Muscle of back (tissue), 11 donors: Measurements from ENCODE around the gene CPT1B. TPM values are rescaled to one million over a fixed set of nuclear protein-coding genes. Genes with fewer than 3 reads are reported as not detected.
"Not testable (repeated sequence)": the region's sequence is repeated elsewhere in the genome, so short reads cannot be mapped to it uniquely, and the experiment has no call there.

Source experiments
- DNase-seq, 3 donors: peaks; one replicate each; pipeline versions ENCODE4 v3.0.0 to v3.0.0-alpha.2; 2013
- polyA plus RNA-seq, 10 donors: library from polyadenylated mRNA; unstranded; fragments of 120-200 nt; gene quantifications; one replicate each; pipeline ENCODE4 v1.2.1, GENCODE V29; 2013; ENCODE audit not compliant: insufficient read length in 10 of 10

CPT1B gene
- polyA plus RNA-seq, 10 donors: 22.3 to 73.5 (median 49.0) TPM

DNA sequence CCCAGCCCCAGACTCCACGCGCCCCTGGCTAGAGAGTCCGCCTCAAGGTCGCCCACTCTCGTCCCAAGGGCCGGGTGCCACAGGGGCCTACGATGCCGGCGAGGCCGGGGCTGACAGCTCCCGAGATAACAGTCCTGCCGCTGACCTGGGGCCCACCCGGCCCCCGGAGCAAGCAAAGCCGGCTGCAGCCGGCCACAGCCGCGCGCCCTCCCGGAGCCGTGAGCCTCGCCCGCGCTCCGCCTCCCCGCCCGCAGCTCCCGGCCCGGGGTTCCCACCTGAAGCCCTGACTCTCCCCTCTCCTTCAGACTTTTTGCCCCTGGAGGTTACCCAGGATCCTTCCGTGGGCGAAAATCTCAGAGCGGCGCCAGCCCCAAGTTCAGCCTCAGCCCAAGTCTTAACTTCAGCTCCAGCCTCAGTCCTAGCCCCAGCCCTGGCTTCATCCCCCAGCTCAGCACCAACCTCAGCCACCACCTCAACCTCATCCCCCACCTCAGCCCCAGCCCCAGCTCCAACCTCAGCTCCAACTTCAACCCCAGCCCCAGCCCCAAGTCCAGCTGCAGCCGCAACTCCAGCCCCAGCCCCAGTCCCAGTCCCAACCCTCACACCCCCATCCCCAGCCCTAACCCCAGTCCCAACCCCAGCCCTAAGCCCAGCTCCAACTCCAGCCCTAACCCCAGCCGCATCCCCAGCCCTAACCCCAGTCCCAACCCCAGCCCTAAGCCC is 30.8 kb downstream of the CPT1B start:
- DNase-seq: no peak

DNA sequence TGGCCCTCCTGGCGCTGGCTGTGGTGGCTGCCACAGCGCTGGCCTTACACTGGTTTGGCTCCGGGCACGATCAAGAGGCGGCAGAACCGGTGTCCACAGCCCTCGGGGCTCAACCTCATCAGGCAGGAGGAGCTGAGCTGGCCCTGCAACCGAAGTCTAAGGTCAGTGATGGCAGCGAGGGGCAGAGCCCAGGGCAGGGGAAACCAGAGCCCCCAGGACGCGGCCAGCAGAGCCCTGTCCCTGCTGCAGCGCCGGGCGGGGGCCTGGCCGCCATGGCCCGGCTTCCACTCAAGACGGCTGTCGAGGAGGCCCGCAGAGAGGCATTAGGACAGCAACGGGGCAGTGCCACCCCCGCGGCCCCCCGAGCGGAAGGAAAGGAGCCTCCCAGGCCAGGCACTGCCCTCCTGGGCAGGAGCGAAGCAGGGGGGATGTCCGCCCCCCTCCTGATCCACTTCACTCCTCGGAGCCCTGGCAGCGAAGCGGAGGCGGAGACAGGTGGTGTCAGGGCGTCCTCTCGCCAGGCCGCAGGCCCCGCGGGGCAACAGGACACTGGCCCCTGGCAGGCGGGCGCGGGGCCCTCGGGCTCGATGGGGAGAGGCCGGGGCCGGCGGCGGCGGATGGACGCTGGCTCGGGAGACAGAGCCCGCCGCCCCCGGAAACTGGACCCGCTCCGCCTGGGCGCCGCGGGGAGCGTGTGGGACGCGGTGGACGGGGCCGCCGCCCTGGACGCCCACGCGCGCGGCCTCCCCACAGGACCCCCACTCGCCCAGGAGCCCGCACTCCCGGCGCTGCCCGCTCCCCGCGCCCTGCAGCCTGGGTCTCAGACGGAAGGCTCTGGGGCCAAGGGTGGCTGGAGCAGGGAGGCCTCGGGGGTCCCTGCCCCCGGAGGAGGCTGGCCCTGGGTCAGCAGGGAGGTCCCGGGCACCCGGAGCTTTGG is 31.6 kb downstream of the CPT1B start:
- DNase-seq: no peak

DNA sequence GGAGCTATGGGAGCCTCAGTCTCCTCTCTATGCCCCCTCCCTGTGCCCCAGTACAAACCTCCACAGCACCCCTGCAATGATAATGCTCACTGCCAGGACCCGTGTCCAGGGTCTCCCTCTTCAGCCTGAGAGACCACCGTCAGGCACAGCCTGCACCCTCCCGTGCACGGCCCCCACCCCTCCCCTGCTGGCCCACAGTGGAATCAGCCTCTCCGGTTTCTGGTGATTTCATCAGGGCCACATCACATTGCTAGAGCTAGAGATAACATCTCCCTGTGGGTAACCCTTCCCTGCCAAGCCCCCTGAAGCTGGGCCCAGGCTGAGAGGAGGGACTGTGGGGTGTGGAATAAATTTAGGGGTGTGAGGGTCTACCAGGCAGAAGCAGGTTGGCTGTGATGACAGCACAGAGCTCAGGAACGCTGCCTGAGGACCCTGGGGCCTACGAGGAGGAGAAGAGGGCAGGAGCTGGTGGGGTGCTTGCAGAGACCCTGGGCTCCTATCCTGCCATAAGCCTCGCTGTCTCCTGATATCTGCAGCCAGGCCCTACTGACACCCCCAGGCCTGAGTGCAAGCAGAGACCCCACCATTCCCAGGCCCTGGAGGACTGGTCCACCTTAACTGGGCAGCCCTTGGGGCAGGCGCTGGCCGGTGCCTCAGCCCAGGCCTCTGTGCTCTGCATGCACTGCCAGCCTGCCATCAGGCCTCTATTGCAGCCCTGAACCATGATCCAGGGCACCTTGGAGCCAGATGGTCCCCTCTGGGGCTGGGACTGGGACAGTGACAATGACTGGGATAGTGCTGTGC is 32.5 kb downstream of the CPT1B start, which contains the start of gene KLHDC7B:
TSS of gene KLHDC7B (plus strand) at position 378 of the 804 bp plus-strand sequence. CDS start at position 723, 345 bp downstream.
- DNase-seq: no peak

DNA sequence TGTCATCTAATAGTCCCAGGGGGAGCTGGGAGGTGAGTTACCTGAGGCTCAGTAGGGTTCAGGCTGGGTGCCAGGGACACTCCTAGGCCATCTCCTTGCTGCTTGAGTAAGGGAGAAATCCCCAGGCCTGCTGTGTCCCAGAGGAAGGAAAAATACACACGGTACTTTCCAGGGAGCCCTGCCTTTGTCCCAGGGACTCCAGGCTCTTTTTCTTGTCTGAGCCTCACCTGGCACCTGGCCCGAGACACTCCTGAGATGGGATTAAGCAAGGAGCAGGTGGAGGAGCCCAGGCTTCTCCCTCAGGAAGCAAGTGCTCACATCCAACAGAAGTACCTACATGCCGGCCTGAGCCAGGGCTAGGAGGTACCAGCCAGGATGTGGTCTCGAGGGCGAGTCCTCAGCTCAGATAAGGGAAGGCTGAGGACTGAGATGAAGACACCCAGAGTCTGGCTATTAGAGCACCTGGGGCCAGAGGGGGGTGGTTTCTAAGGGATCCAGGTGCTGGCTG is 33.4 kb downstream of the CPT1B start:
- DNase-seq: no peak

DNA sequence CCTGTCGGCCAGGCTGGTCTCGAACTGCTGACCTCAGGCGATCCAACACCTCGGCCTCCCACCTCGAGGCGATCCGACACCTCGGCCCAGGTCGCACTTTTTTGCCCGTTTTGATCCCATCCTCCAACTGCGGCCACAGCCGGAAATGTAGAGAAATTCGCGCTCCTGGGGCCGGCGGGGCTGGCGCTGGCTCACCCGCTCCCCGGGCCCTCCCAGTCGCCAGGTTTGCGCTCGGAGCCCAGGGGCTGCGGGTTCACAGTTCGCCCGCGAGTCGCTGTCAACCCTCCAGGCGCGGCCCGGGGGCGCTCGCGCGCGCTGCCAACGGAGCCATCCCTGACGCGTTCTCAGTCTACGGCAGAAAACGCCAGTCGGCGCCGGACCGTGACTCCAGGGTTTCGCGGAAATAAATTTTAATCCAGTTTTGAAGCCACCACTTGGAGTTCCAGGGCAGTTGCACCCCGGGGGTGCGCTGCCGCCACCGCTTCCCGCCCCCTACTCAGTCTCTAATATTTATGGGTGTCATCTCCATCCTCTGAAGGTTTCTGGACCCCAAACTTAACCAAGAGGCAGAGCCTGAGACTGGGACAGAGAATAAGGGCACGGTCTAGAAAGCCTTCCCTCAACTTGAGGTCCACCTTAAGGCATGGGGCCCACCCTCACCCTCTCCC is 34.0 kb downstream of the CPT1B start:
- peak in 1 of 3 donors; percentile 68 for DNase-seq

DNA sequence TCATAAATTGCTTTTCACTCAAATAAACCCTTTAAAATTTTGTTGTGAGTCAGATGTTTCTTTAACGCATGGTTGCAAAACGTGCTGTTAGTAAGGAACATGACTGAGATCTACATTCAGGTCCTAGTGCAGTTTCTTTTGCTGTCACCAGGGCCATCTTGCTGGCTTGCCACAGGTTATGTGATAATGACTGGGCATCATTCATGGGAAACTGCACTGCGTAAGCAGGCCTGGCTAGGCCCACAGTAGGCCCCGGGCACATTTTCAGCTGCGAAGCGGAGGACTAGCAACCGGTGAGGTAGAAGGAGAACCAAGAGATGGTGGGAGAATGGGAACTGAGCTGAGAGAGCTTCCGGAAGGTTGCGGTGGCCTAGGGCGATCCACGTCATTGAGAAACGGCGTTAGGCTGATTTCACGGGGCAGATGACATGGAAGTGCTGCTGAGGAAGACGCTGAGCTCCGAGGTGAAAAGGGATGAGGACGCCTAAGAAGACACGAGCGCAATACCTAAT is 35.8 kb downstream of the CPT1B start:
- DNase-seq: no peak

DNA sequence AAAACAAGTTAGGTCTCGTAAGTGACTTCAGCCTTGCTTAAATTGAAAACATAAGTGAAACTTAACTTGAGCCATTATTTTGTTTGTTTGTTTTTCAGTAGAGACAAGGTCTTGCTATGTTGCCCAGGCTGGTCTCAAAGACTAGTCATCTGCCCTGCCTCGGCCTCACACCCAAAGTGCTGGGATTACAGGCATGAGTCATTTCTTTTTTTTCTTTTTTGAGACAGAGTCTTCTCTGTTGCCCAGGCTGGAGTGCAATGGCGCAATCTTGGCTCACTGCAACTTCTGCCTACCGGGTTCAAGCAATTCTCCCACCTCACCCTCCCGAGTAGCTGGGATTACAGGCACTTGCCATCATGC is 36.6 kb downstream of the CPT1B start:
- not testable (repeated sequence) for DNase-seq

DNA sequence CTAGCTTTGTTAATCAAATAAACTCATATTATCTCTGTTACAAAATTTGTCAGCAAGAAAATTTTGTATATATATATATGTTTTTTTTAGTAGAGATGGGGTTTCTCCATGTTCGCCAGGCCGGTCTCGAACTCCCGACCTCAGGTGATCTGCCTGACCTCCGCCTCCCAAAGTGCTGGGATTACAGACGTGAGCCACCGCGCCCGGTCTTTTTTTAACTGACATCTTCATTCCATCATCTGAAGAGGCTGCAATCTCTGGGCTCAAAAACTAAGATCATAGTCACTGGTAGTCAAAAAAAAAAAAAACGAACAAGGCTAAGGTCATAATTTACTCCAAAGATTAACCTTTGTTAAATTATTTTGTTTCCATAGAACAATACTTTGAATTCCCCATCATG is 37.8 kb downstream of the CPT1B start:
- DNase-seq: no peak

DNA sequence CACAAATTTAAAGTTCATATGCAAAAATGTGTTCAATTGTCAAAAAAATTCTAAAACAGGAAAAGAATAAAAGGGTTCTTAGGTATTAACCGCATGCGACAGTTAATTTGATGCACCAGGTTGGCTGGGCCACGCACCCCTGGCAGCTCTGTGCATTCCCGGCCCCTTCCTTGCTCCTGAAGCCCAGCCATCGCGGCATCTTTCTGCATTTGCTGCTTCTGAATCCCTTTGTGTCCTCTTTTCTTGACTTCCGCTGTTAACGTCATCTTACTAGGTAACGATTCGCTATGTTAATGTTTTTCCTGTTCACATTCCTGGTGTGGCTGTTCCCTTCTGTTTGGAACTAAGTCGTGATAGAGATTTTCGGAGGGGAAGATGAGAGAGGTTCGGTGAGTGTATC is 40.5 kb downstream of the CPT1B start:
- DNase-seq: no peak

DNA sequence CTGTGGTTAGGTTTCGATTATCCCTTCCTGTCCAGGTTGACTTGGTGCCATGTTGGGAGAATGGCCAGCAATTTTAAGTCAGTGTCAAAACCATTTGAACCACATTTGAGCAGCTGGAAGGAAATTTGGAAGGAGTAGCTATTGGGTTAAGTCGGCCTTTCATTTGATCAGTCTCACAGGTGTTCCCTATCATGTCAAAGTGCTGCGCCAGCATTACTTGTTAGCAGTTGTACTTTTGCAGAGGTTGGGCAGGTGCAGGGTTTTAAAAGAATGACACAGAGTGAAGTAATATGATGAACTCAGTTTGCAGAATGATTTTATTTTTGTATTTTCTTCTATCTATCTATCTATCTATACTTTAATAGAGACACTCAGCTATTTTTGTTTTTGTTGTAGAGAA is 42.0 kb downstream of the CPT1B start:
- no peak for DNase-seq

DNA sequence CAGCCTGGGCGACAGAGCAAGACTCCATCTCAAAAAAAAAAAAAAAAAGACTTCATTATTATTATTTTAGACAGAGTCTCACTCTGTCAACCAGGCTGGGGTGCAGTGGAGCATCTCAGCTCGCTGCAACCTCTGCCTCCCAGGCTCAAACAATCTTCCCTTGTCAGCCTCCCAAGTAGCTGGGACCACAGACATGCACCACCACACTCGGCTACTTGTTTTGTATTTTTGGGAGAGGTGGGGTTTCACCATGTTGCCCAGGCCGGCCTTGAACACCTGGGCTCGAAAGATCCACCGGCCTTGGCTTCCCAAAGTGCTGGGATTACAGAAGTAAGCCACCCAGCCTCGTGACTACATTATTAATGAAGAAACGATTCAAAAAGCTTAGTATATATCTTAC is 43.1 kb downstream of the CPT1B start:
- no peak for DNase-seq

DNA sequence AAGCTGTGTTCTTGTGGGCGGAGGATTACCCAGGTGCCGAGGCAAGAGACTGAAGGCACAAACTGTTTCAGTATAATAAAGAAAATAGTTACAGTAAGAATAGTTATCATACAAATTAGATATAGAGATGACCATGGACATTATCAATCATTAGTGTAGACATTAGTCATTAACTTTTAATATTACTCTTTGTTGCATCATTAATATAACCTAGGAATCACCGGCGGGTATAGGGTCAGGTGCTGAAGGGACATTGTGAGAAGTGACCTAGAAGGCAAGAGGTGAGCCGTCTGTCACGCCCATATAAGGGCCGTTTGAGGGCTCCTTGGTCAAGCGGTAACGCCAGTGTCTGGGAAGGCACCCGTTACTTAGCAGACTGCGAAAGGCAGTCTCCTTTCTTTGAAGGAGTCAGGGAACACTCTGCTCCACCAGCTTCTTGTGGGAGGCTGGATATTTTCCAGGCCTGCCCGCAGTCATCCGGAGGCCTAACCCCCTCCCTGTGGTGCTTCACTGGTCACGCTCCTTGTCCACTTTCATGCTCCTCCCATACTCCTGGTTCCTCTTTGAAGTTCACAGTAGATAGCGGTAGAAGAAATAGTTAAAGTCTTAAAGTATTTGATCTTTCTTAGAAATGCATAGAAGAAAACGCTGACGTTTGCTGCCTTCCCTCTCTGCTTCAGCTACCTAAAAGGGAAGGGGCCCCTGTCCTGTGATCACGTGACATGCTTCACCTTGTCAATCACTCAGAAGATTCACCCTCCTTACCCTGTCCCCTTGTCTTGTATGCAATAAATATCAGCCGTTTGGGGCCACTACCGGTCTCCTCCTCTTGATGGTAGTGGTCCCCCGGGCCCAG is 44.1 kb downstream of the CPT1B start:
- not testable (repeated sequence) for DNase-seq

DNA sequence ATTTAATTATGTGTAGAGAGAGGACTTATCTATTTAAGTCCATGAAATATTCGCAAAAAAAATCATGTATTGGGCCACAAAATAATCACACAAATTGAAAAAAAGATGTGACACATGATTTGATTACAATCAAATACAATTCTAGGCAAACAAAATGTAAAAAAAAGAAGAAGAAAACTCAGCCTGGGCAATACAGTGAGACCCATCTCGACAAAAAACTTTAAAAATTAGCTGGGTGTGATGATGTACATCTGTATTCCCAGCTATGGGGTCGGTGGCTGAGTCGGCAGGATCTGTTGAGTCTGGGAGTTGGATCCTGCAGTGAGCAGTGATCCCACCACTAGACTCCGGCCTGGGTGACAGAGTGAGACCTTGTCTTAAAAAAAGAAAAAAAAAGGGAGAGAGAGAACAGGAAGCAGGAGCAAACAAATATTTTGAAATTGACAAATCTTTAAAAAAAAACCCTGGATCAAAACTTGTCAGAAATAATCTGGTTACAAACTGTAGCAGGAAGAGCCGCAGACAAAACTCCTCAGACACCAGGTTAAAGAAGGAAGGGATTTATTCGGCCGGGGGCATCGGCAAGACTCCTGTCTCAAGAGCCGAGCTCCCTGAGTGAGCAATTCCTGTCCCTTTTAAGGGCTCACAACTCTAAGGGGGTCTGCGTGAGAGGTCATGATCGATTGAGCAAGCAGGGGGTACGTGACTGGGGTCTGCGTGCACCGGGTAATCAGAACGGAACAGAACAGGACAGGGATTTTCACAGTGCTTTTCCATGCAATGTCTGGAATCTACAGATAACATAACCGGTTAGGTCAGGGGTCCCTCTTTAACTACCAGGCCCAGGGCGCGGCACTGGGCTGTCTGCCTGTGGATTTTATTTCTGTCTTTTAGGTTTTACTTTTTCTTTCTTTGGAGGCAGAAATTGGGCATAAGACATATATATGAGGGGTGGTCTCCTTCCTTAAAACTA is 45.1 kb downstream of the CPT1B start:
- DNase-seq: no peak

DNA sequence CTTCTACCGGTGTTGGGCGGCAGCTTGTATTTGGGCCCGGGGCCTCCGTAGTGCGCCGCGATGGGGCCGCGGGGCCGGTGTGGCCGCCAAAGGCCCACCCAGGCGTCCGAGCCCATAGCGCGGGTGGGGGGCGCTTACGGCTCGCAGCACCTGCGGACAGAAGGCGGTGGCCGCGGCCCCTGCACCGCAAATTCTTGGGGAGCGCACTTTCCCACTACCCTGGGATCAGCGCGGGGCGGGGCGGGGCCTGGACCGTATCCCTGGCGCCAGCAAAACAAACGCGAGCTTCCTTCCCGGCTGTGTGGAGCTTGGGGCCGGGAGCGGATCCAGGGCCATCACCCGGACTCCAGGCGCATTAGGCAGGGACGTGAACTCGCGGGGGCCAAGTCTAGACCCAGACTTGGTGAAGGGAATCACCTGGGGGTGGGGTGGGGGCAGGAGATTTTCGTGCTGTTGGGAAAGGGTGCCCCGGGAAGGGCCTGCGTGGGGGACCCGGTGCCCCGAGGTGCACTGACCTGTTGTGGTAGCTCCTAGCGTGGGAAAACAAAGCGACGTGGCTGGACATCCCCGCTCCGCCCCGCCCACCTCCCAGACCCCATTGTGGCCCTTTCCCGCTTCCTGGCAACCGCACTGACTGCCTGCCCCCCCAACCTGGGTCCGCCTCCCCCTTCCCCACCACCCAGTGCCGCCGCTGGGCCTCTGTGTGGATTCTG is 46.1 kb downstream of the CPT1B start:
- peak in 2 of 3 donors; percentile 72 to 88 for DNase-seq

DNA sequence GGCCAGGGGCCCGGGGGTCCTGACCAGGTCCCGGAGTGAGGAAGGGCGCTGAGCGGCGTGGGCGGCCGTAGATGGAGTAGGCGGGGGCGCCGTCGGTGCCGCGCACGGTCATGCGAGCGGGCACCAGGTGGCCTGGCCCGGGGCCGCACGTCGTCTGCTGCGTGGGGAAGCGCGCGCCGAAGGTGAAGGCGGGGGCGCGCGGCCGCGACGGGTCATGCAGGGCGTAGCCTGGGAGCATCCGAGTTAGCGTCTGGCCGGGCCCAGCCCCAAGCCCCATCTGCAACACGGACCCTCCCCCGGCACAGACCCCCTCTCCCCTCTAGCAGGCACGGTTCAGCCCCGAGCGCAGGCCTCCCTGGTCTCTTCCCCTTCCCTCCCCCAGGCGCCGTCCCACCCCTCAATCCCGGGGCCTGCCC is 46.7 kb downstream of the CPT1B start:
- peak in 1 of 3 donors; percentile 60 for DNase-seq

DNA sequence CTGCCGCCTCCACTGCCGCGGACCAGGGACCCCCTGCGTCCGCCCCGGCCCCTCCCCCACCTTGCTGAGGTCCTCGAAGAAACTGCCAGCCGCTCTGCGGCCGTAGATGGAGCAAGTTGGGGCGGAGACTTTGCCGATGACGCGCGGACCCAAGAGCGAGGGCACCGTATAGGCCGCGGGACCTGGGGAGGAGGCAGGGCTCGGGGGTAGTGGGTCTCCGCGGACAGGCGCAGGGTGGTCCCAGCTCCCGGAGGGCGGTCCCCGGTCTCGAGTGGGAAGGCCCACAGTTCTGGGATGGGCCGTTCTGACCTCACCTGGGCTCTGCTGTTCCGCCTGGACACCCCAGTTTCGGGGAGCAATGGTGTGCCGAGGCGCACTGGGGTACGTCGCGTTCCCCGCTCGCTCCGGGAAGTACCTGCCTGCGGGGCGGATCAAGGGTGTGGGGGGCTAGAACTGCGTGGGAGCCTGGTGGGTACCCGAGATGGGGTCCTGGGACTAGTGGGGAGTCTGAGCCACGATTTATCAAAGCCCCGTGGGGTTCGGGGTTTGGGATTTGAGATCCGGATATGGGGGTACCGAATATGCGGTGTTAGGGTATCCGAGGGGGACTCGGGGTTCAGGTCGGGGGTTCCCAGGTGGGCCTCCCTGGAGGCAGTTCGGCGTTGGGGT is 47.2 kb downstream of the CPT1B start:
- peak in 2 of 3 donors; percentile 72 to 86 for DNase-seq

DNA sequence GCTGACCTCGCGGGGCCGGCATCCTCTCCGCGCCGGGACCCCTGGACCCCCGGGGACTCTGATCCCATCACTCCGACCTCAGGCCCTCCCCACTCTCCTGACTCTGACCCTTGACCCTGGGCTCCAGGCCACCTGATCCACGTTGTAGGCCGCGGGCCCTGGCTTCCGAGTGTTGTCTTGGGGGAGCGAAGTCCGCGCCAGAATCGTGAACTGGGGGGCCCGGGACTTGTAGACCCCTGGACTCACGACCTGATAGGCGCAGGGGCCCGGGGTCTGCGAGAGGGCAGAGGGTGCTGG is 47.7 kb downstream of the CPT1B start:
- no peak for DNase-seq
